SIG-M5 treated with dmso at 0.1 percent for 504 hours (cell line): ENCODE data around the gene CDK11A.
"Not testable (repeated sequence)": the region's sequence is repeated elsewhere in the genome, so short reads cannot be mapped to it uniquely, and the experiment has no call there.

ENCODE experiments used
- DNase-seq: peaks from one replicate; lab custom pipeline; 2025; ENCODE audit not compliant: unreplicated experiment; lab: John Stamatoyannopoulos, UW

CDK11A gene

DNA sequence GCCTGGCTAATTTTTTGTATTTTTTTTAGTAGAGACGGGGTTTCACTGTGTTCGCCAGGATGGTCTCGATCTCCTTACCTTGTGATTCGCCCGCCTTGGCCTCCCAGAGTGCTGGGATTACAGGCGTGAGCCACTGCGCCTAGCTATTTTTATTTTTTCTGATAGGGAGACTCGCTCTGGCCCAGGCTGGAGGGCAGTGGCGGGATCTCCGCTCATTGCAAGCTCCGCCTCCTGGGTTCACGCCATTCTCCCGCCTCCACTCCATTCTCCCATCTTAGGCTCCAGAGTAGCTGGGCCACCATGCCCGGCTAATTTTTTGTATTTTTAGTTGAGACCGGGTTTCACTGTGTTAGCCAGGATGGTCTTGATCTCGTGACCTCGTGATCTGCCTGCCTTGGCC is 1.9 kb upstream of the CDK11A start:
- not testable (repeated sequence) for DNase-seq

DNA sequence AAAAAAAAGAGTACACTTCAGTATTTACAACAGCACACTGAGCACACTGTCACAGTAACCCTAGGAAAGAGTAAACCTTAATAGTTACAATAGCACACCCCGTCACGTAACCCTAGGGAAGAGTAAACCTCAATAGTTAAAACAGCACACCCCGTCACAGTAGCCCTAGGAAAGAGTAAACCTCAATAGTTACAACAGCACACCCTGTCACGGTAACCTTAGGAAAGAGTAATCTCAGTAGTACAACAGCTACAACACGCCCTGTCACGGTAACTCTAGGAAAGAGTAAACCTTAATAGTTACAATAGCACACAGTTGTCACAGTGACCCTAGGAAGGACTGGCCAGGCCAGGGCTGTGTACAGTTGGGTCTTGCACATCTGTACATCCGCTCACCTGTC is 3.0 kb downstream of the CDK11A start:
- DNase-seq, result no peak

DNA sequence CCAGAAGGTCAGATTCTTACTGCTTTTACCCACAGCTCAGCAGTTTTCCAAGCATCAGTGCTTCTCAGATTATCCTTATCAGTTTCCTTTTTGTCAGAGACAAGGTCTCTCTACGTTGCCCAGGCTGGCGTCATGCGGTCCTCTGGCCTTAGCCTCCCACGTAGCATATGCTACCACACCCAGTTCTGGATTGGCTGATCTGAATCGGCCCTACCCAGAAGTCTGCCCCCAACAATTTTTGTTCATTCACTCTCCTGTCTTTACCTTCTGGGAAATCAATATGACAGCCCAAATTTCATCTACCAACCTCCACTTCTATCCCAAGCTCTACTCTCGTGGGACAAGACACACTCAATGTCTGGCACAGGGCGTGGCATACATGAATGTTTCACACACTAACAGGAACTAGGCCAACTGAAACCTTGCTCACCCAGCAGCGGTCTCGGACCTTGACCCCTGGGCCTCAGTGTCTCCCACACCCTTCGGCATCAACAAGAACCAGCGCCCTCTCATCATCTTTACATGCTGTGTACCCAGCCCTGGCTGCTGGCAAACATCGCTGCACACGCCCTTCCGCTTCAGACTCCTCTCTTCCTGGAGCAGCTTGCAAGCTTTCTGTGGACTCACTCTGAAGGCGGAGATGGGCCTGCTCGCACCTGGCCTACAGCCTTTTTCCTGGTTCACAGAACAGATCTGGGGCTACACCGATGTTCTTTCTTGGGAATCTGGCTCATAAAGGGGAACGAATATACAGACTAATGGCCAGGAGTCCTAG is 8.9 kb downstream of the CDK11A start:
- not testable (repeated sequence) for DNase-seq

DNA sequence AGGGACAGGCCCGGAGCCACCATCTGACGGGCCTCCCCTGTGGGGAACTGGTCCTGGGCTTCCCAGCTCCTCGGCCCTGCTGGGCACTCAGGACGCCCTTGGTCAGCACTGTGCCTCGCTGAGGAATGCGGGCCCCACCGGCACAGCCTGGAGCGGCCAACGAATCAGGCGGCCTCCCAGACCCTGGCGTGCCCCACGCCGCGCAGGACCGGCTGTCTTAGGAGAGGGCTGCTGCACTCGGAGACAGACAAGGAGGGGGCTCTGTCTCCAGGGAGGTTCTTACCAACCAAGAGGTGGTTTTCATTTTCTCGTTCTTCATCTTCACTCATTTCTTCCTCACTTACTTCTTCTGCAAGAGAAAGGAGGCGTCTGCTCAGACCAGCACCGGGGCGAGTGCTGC is 16.3 kb downstream of the CDK11A start:
- not testable (repeated sequence) for DNase-seq

DNA sequence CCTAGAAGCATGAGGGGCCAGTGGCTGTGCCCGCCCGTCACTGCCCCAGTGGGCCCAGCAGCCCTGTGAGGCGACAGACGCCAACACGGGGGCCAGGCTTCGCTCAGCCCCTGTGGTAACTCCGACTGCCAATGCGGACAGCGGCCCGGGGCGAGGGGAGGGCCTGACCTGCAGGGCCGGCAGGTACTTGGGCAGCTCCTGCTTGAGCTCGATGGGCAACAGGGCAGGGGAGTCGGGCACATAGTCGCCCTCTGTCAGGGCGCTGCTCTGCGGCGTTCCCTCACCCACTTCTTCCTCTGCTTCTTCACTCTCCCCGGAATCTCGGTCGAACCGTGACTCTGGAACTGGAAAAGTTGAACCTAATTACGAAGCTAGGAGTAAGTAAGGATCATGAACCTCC is 16.9 kb downstream of the CDK11A start:
- not testable (repeated sequence) for DNase-seq

DNA sequence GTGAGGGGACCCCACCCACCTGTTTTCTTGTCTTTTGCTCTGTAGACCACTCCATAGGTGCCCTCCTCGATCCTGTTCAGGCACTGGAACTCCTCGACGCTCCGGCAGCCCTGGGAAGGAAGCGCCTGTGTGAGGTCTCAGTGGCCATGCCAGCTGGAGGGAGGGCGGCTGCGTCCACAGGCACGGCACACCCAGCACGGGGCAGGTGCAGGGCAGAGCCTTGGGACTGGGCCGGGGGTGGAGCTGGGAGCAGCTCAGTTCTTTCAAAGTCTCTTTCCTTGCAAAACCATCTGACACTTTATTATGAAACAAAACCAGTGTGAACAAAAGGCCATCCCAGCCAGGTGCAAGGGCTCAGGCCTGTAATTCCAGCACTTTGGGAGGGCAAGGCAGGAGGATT is 18.5 kb downstream of the CDK11A start:
- not testable (repeated sequence) for DNase-seq

DNA sequence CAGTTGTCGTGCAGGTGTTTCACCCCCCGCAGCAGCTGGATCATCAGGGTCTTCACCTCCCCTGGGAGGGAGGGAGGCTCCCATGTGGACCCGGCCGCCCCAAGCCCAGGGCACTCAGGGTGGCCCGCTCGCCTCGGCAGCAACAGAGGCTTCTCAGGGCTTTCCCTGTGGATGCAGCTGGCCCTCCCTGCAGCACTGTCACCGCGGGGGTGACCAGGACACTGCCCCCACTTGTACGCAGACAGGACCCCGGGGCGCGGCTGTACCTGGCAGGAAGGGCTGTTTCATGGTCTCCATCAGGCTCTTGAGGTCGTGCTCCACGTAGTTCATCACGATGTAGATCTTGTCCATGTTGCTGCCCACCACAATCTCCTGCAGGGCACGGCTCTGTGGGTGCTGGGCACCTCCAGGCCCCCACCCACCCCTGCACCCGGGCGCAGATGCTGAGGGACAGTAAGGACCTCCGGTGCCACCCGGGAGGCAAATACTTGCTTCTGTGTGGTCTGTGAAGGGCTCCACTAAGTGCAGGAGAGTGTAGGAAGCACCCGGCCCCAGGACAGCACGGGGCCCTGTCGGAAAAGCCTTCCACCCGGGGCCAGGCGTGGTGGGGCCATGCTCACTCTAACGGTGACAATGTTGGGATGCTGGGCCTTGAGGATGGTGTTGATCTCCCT is 19.7 kb downstream of the CDK11A start:
- DNase-seq, result not testable (repeated sequence)

DNA sequence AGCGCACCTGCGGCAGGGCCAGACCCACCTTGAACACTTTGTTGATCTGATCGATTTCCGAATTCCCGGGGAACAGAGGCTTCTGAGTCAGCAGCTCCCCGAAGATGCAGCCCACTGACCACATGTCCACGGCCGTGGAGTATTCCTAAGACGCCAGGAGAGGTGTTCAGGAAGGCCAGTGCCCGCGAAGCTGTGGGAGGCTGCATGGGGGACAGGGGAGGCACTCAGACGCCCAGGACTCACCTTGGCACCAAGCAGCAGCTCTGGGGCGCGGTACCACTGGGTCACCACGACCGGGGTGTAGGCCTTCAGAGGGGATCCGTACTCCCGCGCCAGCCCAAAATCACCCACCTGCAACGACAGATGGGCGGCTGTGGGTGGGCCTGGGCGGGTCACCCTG is 20.4 kb downstream of the CDK11A start:
- no peak for DNase-seq

DNA sequence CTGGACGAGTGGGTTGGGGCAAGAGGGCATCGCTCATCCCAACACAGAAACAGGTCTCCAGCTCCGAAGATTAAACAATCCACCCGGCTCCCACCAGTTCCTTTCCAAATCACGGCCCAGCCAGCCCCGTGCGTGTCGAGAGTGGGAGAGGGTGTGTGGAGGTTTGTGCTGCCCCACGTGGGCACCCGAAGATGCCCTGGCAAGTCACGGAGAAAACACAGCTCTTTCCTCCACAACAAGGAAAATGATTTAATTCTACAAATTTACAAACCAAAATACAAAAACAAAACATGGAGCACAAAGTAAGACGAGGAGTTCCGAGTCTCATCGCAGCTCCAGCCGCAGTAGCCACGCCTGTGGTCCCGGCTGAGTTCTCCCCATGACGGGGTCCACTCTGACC is 21.7 kb downstream of the CDK11A start:
- not testable (repeated sequence) for DNase-seq

DNA sequence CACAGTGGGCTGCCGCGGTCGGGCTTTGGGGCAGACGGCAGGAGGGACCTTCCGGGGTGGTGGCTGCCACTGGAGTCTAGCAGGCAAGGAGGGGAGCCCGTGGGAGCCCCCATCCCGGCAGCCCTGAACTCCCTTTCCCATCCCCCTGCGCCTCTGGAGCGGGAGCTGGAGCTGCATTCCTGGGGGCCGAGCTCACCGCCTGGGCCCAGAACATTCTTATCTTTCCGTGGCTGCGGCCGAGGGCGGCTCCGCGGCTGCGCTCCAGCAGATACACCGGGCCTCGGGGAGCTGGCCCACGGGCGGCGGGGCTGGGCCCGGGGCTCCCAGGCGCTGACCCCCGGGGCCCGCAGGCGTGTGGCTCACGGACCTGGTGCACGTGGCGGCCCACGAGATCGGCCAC is 23.6 kb downstream of the CDK11A start:
- not testable (repeated sequence) for DNase-seq

DNA sequence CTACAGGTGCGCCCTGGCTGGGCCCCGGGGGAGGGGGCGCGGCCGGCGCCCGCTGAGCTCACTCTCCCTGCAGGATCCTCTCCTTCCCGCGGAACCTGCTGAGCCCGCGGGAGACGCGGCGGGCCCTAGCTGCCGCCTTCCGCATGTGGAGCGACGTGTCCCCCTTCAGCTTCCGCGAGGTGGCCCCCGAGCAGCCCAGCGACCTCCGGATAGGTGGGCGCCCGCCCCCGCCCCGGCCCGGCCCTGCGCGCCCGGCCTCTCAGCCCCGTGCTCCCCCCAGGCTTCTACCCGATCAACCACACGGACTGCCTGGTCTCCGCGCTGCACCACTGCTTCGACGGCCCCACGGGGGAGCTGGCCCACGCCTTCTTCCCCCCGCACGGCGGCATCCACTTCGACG is 24.1 kb downstream of the CDK11A start:
- DNase-seq, result not testable (repeated sequence)

DNA sequence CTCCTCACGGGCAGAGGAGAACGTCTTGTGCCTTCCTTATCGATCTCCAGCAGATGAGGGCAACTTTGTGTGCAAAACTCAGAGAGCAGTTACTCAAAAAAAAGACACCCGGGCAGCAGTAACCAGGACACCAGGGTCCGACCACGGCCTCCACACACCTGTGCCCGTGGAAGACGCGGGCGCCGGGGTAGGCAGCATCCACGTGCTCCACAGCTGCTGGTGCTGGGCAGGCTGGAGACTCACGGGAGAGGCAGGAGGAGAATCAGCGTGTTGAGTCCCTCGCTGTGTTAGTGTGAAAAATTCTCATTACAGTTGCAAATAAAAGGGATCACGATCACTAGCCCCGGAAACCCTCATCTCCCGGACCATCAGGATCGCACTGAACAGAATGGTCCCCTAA is 25.1 kb downstream of the CDK11A start:
- not testable (repeated sequence) for DNase-seq

DNA sequence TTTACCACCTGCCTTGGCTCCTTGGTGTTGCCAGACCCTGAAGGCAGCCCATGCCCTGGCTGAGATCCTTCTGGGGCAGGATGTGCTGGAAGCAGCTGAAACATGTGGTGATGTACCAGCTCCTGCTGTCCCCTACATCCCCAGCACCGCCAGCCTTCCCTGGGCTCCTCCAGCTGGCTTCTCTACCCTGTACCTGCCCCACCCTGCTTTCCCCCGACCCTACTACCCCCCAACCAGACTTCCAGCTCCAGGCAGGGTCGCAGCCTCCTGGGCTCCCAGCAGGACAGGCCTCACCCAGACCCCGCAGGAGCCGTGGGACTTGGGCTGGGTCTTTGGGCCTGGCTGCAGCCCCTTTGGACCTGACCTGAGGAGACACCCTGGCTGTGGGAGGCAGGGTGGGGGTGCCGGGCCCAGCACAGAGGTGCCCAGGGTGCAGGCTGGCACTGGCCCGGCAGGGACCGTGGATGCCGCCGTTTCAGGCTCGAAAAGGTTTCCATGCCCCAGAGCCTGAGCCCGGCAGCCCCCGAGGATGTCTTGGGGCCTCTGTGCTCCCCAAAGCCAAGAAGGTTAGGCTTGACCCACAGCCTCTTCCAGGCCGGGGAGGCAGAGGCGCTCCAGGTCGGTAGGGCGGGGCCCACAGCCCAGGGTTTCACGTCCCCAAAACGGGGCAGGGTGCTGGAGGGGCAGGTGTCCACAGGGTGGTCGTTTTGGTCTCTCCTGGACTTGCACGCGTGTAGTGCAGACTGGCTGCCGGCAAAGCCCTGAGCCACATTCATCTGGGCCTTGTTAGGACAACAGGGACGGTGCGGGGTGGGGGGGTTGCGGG is 26.6 kb downstream of the CDK11A start:
- DNase-seq, result not testable (repeated sequence)

DNA sequence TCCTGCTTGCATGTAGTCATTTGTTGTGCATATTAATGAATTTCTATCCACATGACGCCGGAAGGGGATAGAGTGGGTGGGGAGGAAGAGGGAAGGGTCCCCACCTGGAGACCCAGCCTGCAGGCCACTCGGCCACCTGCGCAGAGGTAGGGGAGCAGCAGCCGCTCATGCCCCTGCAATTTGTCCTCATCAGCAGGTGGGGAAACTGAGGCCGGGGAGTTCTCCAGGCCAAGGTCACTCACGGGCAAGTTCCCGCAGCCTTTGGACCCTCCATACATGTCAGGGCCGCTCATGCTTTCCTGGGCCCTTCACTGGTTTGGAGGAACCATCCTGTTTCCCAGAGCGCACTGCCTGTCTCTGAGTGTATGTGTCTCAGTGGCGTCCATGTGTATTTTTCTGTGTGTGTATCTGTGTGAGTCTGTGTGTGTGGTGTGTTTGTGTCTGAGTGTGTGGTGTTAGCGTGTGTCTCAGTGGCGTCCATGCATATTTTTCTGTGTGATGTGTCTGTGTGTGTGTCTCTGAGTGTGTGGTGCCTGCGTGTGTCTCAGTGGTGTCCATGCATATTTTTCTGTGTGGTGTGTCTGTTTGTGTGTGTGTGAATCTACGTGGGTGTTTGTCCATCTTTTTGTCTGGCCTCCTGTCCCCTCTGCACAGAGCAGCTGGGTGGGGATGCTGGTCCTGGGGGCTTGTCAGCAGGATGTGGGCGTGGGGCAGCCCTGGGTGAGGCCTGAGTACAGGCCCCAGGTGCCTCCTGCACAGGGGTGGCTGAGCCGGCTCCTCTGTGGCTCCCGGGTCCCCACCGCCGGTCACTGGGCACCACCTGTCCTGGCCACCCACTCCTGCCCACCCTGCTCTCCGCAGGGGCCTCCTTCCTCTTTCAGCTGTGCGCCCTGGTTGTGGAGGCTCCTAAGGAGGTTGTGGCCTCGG is 27.5 kb downstream of the CDK11A start:
- not testable (repeated sequence) for DNase-seq

DNA sequence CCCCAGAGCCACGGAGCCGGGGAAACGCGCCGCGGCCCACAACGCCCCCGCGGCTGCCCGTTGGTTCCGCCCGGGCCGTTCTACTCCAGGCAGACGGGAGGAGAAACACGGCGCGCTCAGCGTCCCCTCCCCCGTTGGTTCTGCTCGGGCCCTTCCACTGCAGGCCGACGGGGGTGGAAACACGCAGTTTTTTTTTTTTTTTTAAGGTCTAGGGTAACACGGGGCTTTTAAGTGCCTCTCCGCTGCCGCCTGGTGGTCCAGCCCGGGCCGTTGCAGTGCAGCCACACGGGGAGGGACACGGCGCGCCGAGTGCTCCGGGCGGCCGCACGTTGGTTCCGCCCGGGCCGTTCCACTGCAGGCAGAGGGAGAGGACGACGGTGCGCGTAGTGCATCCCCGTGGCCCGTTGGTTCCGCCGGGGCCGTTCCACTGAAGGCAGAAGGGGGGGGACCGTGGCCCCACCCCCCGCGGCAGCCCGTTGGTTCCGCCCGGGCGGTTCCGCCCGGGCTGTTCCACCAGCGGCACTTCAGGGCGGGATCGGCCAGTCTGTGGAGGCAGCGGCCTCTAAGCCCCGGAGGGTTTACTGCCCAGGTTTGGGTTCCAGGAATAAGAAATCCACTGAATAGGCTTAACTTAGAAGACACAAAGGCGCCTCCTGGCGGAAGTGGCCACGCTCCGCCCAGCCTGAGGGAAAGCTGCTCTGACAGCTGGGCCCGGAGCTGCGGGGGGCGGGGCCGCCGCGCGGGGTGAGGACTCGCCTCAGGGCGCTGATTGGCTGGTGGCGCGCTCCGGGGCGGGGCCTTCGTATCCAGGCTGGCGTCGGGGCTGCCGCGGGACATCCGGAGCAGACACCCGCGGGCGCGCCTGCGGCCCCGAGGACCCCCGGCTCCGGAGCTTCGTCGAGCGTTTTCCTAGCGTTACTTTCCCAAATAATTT is 31.2 kb downstream of the CDK11A start, which contains the start of gene SLC35E2B:
Gene SLC35E2B (minus strand): TSS at position 82 of the 934 bp plus-strand sequence. CDS start 16,096 bp downstream, outside the sequence.
- DNase-seq, result peak; percentile 75

DNA sequence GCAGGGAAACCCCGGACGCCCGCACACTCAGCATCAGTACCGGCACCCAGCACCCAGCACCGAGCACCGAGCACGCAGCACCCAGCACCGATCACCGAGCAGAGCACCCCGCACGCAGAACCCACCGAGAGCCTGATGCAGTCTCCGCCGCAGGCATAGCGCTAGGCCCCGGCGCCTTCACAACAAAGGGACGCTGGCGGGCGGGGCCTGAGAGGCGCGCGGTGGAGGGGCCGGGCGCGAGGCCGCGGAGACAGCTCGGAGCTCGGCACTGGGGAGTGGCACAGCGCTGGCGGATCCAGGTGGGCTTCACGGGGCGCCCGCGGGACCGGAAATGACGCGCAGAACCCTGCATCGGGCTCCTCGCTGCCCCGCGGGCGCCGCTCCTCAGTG is 31.8 kb downstream of the CDK11A start:
- peak; percentile 51 for DNase-seq

DNA sequence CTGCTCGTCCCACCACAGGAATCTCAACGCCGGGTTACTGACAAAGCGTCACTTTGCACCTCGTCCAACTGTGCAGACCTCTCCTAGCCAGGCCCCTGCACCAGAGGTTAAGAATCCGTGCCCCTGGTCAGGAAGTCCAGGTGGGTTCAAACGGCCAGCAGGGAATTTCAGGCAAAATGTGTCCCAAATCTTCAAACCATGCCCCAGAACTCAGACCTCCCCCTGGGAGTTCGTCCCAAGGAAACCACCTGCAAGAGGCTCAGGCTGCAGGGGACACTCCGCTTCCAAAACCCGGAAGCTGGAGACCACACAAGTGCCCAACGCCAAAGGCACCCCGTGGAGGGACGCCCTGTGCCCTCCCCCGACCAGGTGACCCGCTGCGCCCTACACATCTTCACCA is 32.7 kb downstream of the CDK11A start:
- not testable (repeated sequence) for DNase-seq

DNA sequence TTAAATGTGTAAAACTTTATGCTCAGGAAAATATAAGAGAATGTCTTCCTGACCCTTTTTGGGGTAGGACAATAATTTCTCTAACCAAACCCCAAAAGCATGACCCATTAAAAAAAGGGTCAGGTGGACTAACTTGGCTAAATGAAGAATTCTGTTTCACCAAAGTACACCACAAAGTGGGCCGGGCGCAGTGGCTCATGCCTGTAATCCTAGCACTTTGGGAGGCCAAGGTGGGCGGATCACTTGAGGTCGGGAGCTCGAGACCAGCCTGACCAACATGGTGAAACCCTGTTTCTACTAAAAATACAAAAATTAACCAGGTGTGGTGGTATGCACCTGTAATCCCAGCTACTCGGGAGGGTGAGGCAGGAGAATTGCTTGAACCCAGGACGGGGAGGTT is 34.6 kb downstream of the CDK11A start:
- DNase-seq, result not testable (repeated sequence)

DNA sequence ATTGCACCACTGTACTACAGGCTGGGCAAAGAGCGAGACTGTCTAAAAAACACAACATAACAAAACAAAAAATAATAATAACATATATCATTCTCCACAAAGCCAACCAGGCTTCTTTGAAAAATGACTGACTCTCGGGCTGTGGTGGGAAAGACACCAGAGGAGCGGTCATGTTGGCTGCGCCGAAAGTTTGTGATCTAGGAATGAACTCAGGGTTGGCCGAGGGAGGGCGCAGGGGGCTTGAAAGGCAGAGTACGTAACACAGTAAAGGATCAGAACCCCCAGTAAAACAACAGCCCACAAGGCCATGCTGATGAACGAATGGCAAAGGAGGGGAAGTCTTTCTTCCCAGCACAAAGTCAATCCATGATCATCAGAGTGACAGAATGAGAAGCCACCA is 36.3 kb downstream of the CDK11A start:
- no peak for DNase-seq
